GM19467 (cell line): ENCODE data around the gene BSPRY.
"Not testable (repeated sequence)": the region's sequence is repeated elsewhere in the genome, so short reads cannot be mapped to it uniquely, and the experiment has no call there.

ENCODE experiments used
- ATAC-seq: cut with Tn5 transposase; IDR thresholded peaks from one replicate; pipeline ENCODE4 v1.9.1; 2021; ENCODE audit warnings: mild to moderate bottlenecking, moderate library complexity; ENCODE audit not compliant: unreplicated experiment

Gene BSPRY

GRCh38 chr9:113341712-113342410 lies 7.5 kb upstream of the BSPRY start:
- no peak for ATAC-seq

GRCh38 chr9:113343732-113344231 lies 5.6 kb upstream of the BSPRY start:
- ATAC-seq: no peak

- no peak for ATAC-seq
Measured at GRCh38 chr9:113345190-113345589, 4.2 kb upstream of the BSPRY start.

- ATAC-seq: no peak
Measured at GRCh38 chr9:113345671-113346070, 3.7 kb upstream of the BSPRY start.

DNA sequence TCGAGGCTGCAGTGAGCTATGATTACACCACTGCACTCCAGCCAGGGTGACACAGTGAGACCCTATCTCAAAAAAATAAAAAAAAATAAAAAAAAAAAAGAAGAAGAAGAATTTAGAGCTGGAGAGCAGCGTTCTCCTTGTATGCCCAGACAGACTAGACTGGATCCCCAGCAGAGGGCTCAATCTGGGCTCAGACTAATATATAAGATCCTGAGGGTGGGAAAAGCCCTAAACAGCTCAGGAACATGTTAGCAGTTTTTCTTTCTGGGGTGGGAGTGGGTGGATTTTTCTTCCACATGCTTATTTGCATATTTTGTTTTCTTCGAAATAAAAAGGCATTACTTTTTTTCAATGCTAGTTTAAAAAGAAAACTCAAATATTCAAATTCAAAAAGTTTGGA lies 904 bp upstream of the BSPRY start:
- no peak for ATAC-seq

- ATAC-seq: no peak
Measured at GRCh38 chr9:113349066-113349444, 286 bp upstream of the BSPRY start.

GRCh38 chr9:113350107-113350661 lies 843 bp downstream of the BSPRY start:
- no peak for ATAC-seq

GRCh38 chr9:113350937-113351336 lies 1.6 kb downstream of the BSPRY start:
- no peak for ATAC-seq

DNA sequence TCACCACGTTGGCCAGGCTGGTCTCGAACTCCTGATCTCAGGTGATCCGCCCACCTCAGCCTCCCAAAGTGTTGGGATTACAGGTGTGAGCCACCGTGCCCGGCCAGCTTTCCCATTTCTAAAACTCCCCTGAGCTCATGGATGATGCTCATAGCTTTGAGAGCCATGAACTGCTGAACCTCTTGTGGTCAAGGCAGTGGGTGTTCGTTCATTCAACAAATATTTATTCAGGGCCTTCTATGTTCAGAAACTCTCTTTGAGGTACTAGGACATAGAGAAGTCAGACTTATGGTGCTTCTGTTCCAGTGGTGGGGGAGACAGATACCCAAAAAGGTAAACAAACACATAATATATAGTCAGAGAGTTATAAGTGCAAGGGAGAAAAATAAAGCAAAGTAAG lies 2.7 kb downstream of the BSPRY start:
- no peak for ATAC-seq

DNA sequence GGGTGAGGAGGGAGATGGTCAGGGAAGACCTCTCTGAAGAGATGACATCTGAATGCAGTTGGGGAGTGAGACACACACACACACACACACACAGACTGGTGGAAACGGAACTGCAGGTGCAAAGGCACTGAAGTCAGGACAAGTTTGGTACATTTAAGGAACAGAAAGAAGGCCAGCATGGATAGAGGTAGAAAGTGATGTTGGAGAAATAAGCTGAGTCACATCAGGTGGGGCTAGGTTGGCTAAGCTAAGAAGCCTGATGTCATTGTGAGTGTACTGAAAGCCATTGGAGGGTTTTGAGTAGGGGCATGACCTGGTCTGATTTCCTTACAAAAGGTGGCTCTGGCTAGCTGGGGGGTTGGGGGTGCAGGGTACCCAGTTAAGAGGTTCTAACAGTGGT lies 3.1 kb downstream of the BSPRY start:
- ATAC-seq: no peak

- ATAC-seq: no peak
Measured at GRCh38 chr9:113355040-113355596, 5.8 kb downstream of the BSPRY start.

DNA sequence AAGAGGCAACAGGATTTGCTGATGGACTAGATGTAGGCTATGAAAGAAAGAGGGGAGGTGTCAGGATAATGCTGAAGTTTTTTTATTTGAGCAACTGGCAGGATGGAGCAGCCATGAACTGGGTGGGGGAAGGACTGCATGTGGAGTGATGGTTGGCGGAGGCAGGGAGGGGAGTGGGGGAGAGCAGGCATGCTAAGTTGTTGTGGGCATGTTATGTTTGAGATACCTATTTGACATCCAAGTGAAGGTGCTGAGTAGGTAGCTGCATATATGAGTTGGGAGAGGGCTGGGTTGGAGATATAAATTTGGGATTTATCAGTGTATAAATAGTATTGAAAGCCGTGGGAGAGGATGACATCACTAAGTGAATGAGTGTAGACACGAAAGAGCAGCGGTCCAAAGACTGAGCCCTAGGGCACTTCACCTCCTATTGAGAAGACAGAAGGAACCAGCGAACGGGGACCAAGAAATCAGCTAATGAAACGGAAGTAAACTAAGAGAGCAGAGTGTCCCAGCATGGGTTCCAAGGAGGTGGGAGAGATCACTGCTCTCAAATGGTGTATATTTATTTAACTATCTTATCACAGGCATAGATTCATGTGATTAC lies 7.4 kb downstream of the BSPRY start:
- ATAC-seq: no peak

- ATAC-seq: no peak
Measured at GRCh38 chr9:113359385-113359784, 10.0 kb downstream of the BSPRY start.

DNA sequence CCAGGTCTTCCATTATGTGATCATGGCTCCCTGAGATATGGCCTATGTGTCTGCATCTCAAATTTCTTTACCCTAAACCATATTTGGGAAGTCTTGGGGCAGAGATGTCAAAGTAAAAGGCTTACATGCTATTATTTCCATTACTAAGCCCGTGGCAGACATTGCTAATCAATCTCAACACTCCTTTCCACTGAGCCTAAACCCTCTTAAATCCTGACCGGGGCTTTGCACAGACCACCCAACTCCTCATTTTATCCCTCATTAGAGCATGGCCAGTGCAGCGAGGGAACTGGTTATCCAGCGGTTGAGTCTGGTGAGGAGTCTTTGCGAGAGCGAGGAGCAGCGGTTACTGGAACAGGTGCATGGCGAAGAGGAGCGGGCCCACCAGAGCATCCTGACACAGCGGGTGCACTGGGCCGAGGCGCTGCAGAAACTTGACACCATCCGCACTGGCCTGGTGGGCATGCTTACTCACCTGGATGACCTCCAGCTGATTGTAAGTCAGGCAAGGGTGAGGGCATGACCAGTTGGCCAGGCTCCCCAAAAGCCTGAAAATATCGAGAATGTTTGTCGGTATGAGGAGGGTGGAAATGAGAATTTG lies 11.0 kb downstream of the BSPRY start:
- no peak for ATAC-seq

GRCh38 chr9:113361304-113362018 lies 12.1 kb downstream of the BSPRY start:
- ATAC-seq: no peak

GRCh38 chr9:113363336-113363735 lies 14.0 kb downstream of the BSPRY start:
- ATAC-seq: no peak

DNA sequence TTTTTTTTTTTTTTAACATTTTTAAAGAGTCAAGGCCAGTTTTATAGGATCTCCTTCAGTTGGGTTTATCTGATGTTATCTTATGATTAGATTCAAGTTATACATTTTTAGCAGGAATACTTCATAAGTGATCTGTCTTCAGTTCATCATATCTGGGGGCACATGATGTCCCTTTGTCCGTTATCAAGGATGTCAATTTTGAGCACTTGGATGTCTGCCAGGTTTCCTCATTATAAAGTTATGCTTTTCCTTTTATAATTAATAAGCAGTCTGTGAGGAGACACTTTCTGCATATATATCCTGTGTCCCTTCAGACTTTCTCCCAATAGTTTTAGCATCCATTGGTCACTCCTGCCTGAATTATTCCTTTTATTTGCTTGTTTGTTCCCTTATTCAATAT lies 15.6 kb downstream of the BSPRY start:
- ATAC-seq: no peak

GRCh38 chr9:113365652-113366051 lies 16.3 kb downstream of the BSPRY start:
- ATAC-seq: not testable (repeated sequence)

- ATAC-seq: no peak
Measured at GRCh38 chr9:113368348-113368981, 19.1 kb downstream of the BSPRY start.
